Right renal pelvis (tissue), 4 donors: ENCODE data around the gene PTPRA. TPM values are rescaled to one million over a fixed set of nuclear protein-coding genes. Genes with fewer than 3 reads are reported as not detected.

Experiments
- DNase-seq, 4 donors: peaks; one replicate each; pipeline ENCODE4 v3.0.0-alpha.2; 2013; ENCODE audit warnings: low read depth in 4 of 4, low spot score in 3 of 4, missing footprints in 1 of 4
- polyA plus RNA-seq, 4 donors: library from polyadenylated mRNA; unstranded; fragments of 120-200 nt; gene quantifications; one replicate each; pipeline ENCODE4 v1.2.1, GENCODE V29; 2013; ENCODE audit not compliant: insufficient read length in 4 of 4

The PTPRA gene
- polyA plus RNA-seq, 4 donors: 98.5 to 128 (median 120) TPM

- no peak for DNase-seq
Observed at GRCh38 chr20:3085571-3086072, 212.3 kb downstream of the PTPRA start.

- DNase-seq: no peak
Observed at GRCh38 chr20:3088031-3088430, 214.8 kb downstream of the PTPRA start.

Other genes with a start within 250 kb of the PTPRA start
- 100 to 1,000 TPM; 229 to 245 (median 232) TPM for gene NOP56, start 220.8 kb upstream of the PTPRA start, polyA plus RNA-seq
- gene IDH3B, start 209.3 kb upstream of the PTPRA start, polyA plus RNA-seq: 100 to 1,000 TPM; 124 to 143 (median 126) TPM
- gene EBF4, start 180.7 kb upstream of the PTPRA start, polyA plus RNA-seq: 10 to 100 TPM; 31.5 to 34.2 (median 33.0) TPM
- gene CPXM1, start 72.9 kb upstream of the PTPRA start, polyA plus RNA-seq: 100 to 1,000 TPM; 234 to 339 (median 276) TPM
- not detected for gene C20orf141, start 58.5 kb upstream of the PTPRA start, polyA plus RNA-seq
- gene TMEM239, start 57.1 kb upstream of the PTPRA start, polyA plus RNA-seq: under 1 TPM; 0.01 to 0.17 (median 0.11) TPM
- 10 to 100 TPM; 61.1 to 74.4 (median 62.3) TPM for gene PCED1A, start 32.8 kb upstream of the PTPRA start, polyA plus RNA-seq
- gene VPS16, start 32.7 kb upstream of the PTPRA start, polyA plus RNA-seq: 10 to 100 TPM; 35.6 to 42.6 (median 37.6) TPM
- under 1 TPM in 2 of 4 donors, not detected in 2; 0.27 to 0.43 TPM for gene GNRH2, start 170.1 kb downstream of the PTPRA start, polyA plus RNA-seq
- gene MRPS26, start 172.6 kb downstream of the PTPRA start, polyA plus RNA-seq: 10 to 100 TPM; 48.2 to 80.8 (median 54.5) TPM
- gene OXT, start 198.1 kb downstream of the PTPRA start, polyA plus RNA-seq: 1 to 10 TPM in 1 of 4 donors, under 1 TPM in 2, not detected in 1; 0.54 to 1.0 (median 0.69) TPM
- 1 to 10 TPM in 1 of 4 donors, not detected in 3; 1.0 TPM for gene AVP, start 211.2 kb downstream of the PTPRA start, polyA plus RNA-seq